GM12874 (cell line): ENCODE results near the gene SRP72.

Experiments
- CTCF ChIP-seq: IDR thresholded peaks from 2 replicates; pipeline ENCODE4 v1.5.1; 2011; ENCODE audit warnings: low read depth, mild to moderate bottlenecking, control low read depth, low read length, moderate library complexity; ENCODE audit not compliant: insufficient read depth

SRP72 gene

GRCh38 chr4:56448301-56448700, 19.1 kb upstream of the SRP72 start:
- no peak for TF ChIP-seq CTCF

- no peak for TF ChIP-seq CTCF
Observed at GRCh38 chr4:56450342-56450741, 17.1 kb upstream of the SRP72 start.

- TF ChIP-seq CTCF = no peak
Observed at GRCh38 chr4:56460085-56460484, 7.3 kb upstream of the SRP72 start.

GRCh38 chr4:56462157-56462556, 5.3 kb upstream of the SRP72 start:
- TF ChIP-seq CTCF = no peak

GRCh38 chr4:56463711-56464110, 3.7 kb upstream of the SRP72 start:
- no peak for TF ChIP-seq CTCF

GRCh38 chr4:56464581-56464980, 2.8 kb upstream of the SRP72 start:
- TF ChIP-seq CTCF = no peak

- TF ChIP-seq CTCF = no peak
Observed at GRCh38 chr4:56465599-56466295, 1.7 kb upstream of the SRP72 start.
